Omental fat pad (tissue), 4 donors: ENCODE data around the gene MLANA. TPM values are rescaled to one million over a fixed set of nuclear protein-coding genes. Genes with fewer than 3 reads are reported as not detected.

ENCODE experiments used
- ATAC-seq: fragments of 150-250 bp; one replicate; pipeline ENCODE4 v1.9.1; 2016; ENCODE audit warnings: mild to moderate bottlenecking, moderate library complexity; ENCODE audit not compliant: low FRiP score
- DNase-seq: peaks from one replicate; pipeline ENCODE4 v3.0.0-alpha.2; 2019; ENCODE audit warnings: low spot score
- total RNA-seq, 4 donors: library from RNA; depleted of rRNA; stranded (reverse); fragments of >200 nt; gene quantifications; one replicate each; pipeline ENCODE4 v1.1.0, GENCODE V29; 2016
- TF ChIP-seq, protein P1 (sequence below), 3 donors: fragments of 450-650 bp; IDR thresholded peaks; one replicate each; pipeline ENCODE4 v1.5.1; 2016 to 2017; ENCODE audit warnings: antibody characterized with exemption in 3 of 3, mild to moderate bottlenecking in 3 of 3, moderate library complexity in 2 of 3

MLANA gene
- total RNA-seq = not detected

GRCh38 chr9:5890641-5891040 is at the start of gene MLANA:
MLANA (plus strand) TSS chr9:5890889; CDS start chr9:5892475, 1,586 bp downstream.
- ATAC-seq = no peak
- DNase-seq = no peak
- TF ChIP-seq, protein P1, sequence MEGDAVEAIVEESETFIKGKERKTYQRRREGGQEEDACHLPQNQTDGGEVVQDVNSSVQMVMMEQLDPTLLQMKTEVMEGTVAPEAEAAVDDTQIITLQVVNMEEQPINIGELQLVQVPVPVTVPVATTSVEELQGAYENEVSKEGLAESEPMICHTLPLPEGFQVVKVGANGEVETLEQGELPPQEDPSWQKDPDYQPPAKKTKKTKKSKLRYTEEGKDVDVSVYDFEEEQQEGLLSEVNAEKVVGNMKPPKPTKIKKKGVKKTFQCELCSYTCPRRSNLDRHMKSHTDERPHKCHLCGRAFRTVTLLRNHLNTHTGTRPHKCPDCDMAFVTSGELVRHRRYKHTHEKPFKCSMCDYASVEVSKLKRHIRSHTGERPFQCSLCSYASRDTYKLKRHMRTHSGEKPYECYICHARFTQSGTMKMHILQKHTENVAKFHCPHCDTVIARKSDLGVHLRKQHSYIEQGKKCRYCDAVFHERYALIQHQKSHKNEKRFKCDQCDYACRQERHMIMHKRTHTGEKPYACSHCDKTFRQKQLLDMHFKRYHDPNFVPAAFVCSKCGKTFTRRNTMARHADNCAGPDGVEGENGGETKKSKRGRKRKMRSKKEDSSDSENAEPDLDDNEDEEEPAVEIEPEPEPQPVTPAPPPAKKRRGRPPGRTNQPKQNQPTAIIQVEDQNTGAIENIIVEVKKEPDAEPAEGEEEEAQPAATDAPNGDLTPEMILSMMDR (IDR thresholded peaks at IDR 0.05) = no peak

- no peak for DNase-seq
- ATAC-seq = no peak
Observed at GRCh38 chr9:5841771-5842573, 48.7 kb upstream of the MLANA start.

GRCh38 chr9:5842929-5843793 is 47.5 kb upstream of the MLANA start:
- ATAC-seq (no peak), DNase-seq (no peak)
- TF ChIP-seq, protein P1 (IDR thresholded peaks at IDR 0.05) = no peak

More at GRCh38 chr9:5841771-5842573, 48.7 kb upstream of the MLANA start:
- TF ChIP-seq, protein P1 (IDR thresholded peaks at IDR 0.05) = no peak

GRCh38 chr9:5843794-5844471 is 46.8 kb upstream of the MLANA start:
- DNase-seq = no peak
- ATAC-seq = peak; percentile 41
- TF ChIP-seq, protein P1 (IDR thresholded peaks at IDR 0.05) = no peak

- DNase-seq (no peak), ATAC-seq (no peak)
- TF ChIP-seq, protein P1 (IDR thresholded peaks at IDR 0.05) = no peak
Observed at GRCh38 chr9:5845157-5845531, 45.5 kb upstream of the MLANA start.

DNA sequence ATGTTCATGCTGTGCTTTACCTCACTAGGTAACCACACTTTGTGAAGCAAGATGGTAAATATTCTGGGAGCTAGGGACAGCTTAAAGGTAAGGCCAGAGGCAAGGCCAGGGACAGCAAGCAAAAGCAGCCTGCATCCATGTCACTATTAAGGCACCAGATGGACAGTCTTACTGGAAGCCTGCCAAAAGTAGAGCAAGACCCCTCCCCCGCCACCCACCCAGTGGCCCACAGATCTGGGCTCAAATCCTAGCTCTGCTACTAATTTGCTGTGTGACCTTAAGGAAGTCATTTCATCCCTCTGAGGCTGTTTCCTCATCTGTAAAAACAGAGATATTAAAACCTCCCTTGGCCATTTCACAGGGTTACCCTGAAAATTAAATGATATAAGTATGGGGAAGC is 44.6 kb upstream of the MLANA start:
- TF ChIP-seq, protein P1 (IDR thresholded peaks at IDR 0.05) = no peak
- no peak for ATAC-seq
- DNase-seq = no peak
